GM19023 (cell line): ENCODE measurements around the gene AGFG2.
"Not testable (repeated sequence)": the region's sequence is repeated elsewhere in the genome, so short reads cannot be mapped to it uniquely, and the experiment has no call there.

ENCODE experiments used
- ATAC-seq: cut with Tn5 transposase; IDR thresholded peaks from one replicate; pipeline ENCODE4 v1.9.1; 2021; ENCODE audit warnings: mild to moderate bottlenecking, moderate library complexity; ENCODE audit not compliant: unreplicated experiment

Gene AGFG2

DNA sequence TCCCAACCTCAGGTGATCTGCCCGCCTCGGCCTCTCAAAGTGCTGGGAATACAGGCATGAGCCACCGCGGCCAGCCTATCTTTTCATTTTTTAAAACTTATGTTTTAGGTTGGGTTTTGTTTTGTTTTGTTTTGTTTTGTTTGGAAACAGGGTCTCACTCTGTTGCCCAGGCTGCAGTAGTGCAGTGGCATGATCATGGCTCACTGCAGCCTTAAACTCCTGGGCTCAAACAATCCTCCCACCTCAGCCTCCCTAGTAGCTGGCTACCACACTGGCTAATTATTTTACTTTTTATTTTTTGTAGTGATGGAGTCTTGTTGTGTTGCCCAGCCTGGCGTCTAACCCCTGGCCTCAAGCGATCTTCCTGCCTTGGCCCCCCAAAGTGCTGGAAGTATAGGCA lies 19.4 kb upstream of the AGFG2 start:
- ATAC-seq = no peak

GRCh38 chr7:100520138-100520537 lies 18.9 kb upstream of the AGFG2 start:
- ATAC-seq = no peak

- no peak for ATAC-seq
Measured at GRCh38 chr7:100521076-100521475, 17.9 kb upstream of the AGFG2 start.

DNA sequence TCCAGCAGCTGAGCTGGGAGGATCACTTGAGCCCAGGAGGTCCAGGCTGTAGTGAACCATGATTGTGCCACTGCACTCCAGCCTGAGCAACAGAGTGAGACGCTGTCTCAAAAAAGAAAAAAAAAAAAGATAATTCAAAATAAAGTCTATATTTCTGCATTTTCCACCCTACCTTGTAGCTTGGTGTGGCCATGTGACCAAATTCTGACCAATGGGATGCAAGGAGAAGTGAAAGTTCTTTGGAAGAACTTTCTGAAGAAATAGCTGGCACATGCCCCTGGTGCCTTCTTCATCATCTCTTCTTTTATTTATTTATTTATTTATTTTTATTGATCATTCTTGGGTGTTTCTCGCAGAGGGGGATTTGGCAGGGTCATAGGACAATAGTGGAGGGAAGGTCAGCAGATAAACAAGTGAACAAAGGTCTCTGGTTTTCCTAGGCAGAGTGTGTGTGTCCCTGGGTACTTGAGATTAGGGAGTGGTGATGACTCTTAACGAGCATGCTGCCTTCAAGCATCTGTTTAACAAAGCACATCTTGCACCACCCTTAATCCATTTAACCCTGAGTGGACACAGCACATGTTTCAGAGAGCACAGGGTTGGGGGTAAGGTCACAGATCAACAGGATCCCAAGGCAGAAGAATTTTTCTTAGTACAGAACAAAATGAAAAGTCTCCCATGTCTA lies 17.0 kb upstream of the AGFG2 start:
- ATAC-seq = not testable (repeated sequence)

DNA sequence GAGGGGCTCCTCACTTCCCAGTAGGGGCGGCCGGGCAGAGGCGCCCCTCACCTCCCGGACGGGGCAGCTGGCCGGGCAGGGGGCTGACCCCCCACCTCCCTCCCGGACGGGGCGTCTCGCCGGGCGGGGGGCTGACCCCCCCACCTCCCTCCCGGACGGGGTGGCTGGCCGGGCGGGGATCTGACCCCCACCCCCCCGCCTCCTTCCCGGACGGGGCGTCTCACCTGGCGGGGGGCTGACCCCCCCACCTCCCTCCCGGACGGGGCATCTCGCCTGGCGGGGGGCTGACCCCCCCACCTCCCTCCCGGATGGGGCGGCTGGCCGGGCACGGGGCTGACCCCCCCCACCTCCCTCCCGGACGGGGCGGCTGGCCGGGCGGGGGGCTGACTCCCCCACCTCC lies 15.8 kb upstream of the AGFG2 start:
- ATAC-seq = not testable (repeated sequence)

DNA sequence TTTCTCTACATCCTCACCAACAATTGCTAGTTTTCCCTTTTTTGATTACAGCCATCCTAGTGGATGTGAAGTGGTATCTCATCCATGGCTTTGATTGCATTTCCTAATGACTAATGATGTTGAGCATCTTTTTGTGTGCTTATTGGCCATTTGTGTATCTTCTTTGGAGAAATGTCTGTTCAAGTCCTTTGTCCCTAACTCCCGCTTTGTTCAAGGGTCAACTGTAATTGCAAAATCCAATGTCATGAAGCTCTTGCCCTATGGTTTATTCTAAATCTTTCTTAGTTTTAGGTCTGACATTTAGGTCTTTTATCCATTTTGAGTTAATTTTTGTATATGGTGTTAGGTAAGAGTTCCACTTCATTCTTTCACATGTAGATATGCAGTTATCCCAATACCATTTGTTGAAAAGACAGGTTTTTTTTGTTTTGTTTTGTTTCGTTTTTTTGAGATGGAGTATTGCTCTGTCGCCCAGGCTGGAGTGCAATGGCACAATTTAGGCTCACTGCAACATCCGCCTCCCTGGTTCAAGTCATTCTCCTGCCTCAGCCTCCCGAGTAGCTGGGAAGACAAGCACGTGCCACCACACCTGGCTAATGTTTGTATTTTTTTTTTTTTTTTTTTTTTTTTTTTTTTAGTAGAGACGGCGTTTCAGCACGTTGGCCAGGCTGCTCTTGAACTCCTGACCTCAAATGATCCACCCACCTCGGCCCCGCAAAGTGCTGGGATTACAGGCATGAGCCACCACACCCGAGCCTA lies 10.7 kb upstream of the AGFG2 start:
- not testable (repeated sequence) for ATAC-seq

DNA sequence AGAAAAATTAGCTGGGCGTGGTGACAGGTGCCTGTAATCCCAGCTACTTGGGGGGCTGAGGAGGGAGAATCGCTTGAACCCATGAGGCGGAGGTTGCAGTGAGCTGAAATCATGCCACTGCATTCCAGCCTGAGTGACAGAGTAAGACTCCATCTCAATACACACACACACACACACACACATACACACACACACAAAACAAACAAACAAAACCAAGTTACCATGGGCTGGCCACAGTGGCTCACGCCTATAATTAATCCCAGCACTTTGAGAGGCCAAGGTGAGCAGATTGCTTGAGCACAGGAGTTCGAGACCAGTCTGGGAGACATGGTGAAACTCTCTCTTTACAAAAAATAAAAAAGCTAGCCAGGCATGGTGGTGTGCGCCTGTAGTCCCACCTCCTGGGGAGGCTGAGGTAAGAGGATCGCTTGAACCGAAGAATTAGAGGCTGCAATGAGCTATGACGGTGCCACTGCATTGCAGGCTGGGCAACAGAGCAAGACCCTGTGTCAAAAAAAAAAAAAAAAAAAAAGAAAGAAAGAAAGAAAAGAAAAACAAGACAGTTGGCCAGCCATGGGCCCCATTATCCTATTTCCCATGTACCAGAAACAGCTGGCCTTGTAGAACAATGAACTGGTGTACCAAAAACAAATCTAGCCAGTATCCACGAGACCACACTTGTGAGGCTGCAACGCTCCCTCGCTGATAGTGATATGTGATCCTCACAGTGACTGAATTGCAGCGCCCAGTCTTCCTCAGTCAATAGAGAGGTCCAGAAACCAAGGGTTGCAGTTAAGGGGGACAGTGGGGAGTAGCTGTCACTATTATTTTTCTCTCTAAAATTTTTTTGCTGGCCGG lies 6.6 kb upstream of the AGFG2 start:
- ATAC-seq = no peak

- ATAC-seq = not testable (repeated sequence)
Measured at GRCh38 chr7:100535982-100536381, 3.0 kb upstream of the AGFG2 start.

- not testable (repeated sequence) for ATAC-seq
Measured at GRCh38 chr7:100536695-100537094, 2.3 kb upstream of the AGFG2 start.

- no peak for ATAC-seq
Measured at GRCh38 chr7:100538348-100538653, 702 bp upstream of the AGFG2 start.

GRCh38 chr7:100539436-100540006 lies 518 bp downstream of the AGFG2 start:
- no peak for ATAC-seq

DNA sequence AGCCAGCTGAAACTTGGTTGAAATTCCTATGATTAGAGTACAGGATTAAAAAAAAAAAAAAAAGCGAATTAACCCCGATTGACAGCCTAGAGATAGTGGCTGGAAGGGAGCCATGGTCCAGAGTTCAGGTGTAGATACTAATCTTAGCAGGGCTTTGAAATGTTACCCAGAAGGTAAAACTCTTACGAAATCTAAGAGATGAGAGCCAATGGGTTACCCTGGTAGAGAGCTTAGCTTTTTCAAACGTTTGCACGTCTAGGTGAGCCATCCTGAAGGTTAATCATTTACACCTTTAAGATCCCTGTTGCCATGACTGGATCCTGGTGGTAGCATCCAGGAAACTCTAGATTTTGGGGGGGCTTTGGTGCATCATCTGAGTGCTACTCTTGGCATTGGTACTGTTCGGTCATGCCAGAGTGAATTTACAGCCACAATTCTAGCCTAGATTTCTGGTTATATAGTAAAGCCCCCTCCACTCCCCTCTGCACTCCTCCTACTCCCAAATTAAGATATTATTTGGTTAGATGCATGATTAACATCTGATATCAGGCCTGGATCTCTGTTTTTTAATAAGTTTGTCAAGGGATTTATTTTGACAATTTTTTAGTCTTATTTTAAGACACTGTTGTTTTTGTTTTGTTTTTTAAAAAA lies 1.2 kb downstream of the AGFG2 start:
- ATAC-seq = no peak

DNA sequence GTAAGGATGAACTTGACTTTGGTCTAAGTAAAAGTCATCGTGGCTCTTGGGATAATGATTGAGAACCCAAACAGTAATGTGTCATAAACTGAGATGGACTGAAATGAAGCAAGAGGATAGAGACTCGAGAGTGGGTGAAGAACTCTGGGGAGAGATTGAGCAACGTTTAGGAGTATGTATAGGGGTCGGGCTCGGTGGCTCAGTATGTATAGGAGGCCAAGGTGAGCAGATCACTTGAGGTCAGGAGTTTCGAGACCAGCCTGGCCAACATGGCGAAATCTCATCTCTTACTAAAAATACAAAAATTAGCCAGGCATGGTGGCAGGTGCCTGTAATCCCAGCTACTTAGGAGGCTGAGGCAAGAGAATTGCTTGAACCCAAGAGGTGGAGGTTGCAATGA lies 2.3 kb downstream of the AGFG2 start:
- ATAC-seq = not testable (repeated sequence)

GRCh38 chr7:100543586-100543985 lies 4.6 kb downstream of the AGFG2 start:
- ATAC-seq = no peak

DNA sequence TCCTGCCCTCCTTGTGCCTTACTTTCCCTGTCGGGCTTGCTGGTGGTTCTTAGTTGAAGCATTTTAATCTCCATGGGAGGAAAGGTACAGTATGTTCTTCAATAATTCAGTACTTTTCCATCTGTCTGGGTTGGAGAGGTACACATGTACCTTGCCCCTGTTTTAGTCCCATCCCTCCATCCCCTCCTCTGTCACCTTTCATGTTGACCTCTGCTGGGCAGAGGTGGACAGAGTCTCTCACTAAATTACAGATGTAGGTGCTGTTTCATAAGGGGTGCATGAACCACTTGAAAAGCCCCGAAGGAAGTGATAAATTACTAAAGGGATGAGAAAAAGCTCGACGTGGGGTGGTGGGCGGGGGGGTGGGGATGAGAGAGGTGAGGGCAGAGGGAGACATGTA lies 5.4 kb downstream of the AGFG2 start:
- no peak for ATAC-seq

DNA sequence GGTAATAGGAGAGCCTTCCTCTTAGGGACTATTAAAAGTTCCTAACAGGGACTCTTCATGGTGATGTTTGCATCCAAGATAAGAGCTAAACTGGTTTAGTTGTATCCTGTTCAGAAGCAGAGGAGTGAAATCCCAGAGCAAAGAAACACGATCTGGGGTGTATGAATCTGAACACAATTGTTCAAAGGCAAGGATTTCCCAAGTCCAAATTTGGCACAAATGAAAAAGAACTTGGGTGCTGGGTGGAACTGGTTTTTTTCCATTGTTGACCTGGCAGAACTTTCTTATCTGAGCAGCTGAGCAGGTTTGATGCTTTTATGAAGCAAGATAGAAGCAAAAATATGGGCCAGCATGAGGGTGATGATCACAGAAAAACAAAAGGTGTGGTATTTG lies 6.0 kb downstream of the AGFG2 start:
- no peak for ATAC-seq

- ATAC-seq = peak; percentile 51
Measured at GRCh38 chr7:100545360-100546128, 6.5 kb downstream of the AGFG2 start.

GRCh38 chr7:100546129-100546925 lies 7.3 kb downstream of the AGFG2 start:
- ATAC-seq = peak; percentile 44
